K562 (cell line): Measurements from ENCODE around the gene SNTG2. TPM values are rescaled to one million over a fixed set of nuclear protein-coding genes. Genes with fewer than 3 reads are reported as not detected.

ENCODE experiments used
- ATAC-seq: fragments of 200-7000 bp; cut with Tn5 transposase; 3 replicates; pipeline ENCODE4 v1.9.1; 2020; ENCODE audit warnings: moderate library complexity
- BruUV-seq: library from RNA; stranded (reverse); fragments of 400-500 nt; replicated peaks from 2 replicates; lab custom pipeline; 2021; lab: Mats Ljungman, UMichigan
- CTCF ChIA-PET: fragments of 300-600 bp; formaldehyde crosslinking; extraction: SDS; loops from one replicate; lab custom pipeline; 2021; ENCODE audit warnings: low intra/inter-chr PET ratio; lab: Yijun Ruan, JAX
- POLR2A ChIA-PET: fragments of 300-600, 350-650 bp; sonication (Branson Sonifier 250); formaldehyde crosslinking; extraction: SDS; loops from one replicate; lab custom pipeline; 2021; ENCODE audit warnings: antibody characterized with exemption, inconsistent platforms; lab: Yijun Ruan, JAX
- DNase-seq, 4 experiments: peaks; one replicate each; pipeline versions ENCODE4 v3.0.0 to v3.0.0-alpha.2; 2011 to 2018; ENCODE audit warnings: low spot score in 3 of 4, mixed read lengths in 3 of 4; ENCODE audit errors: extremely low read depth in 1 of 4
- FAIRE-seq: peaks from 2 replicates; lab custom pipeline; 2011; peaks lifted over from hg19 to GRCh38; lab: Jason Lieb, UNC
- H2AFZ ChIP-seq: 2 replicates; pipeline ENCODE4 v1.6.0; 2011; ENCODE audit warnings: low read depth, low read length, control low read depth, inconsistent platforms
- H3K27ac ChIP-seq: fragments of 200-600 bp; 3 replicates; pipeline ENCODE4 v1.8.0; 2011; ENCODE audit warnings: low read depth, mild to moderate bottlenecking, control low read depth, inconsistent platforms, low read length, moderate library complexity, mixed read lengths; ENCODE audit errors: extremely low read depth
- H3K27me3 ChIP-seq, 2 experiments: fragments of 300-600 bp in 1 of 2; 2 replicates in 1 of 2; 3 replicates in 1 of 2; pipeline versions ENCODE4 v1.6.0 to v1.8.0; 2011; ENCODE audit warnings: inconsistent platforms in 2 of 2, low read length in 2 of 2, mild to moderate bottlenecking in 1 of 2, mixed read lengths in 1 of 2, moderate library complexity in 1 of 2; ENCODE audit not compliant: control insufficient read depth in 2 of 2, insufficient read depth in 2 of 2
- H3K36me3 ChIP-seq: fragments of 300-600 bp; 3 replicates; pipeline ENCODE4 v1.8.0; 2011; ENCODE audit warnings: mild to moderate bottlenecking, low read length, inconsistent platforms; ENCODE audit not compliant: control insufficient read depth, insufficient read depth
- H3K4me1 ChIP-seq, 2 experiments: fragments of 200-600 bp in 1 of 2; replicated peaks in 1 of 2; 2 replicates in 1 of 2; 3 replicates in 1 of 2; pipeline versions ENCODE4 v1.5.1 to v1.8.0; 2011; ENCODE audit warnings: inconsistent platforms in 2 of 2, low read length in 2 of 2, mild to moderate bottlenecking in 1 of 2, mixed read lengths in 1 of 2, moderate library complexity in 1 of 2; ENCODE audit not compliant: control insufficient read depth in 2 of 2, insufficient read depth in 2 of 2
- H3K4me2 ChIP-seq: 2 replicates; pipeline ENCODE4 v1.6.1; 2011; ENCODE audit warnings: low read length, control low read depth, inconsistent platforms, mixed read lengths; ENCODE audit not compliant: insufficient read depth
- H3K4me3 ChIP-seq: fragments of 200-600 bp; sonication (generic), shearing (Covaris generic); 2 replicates; pipeline ENCODE4 v1.5.1; 2016; ENCODE audit warnings: control low read depth, inconsistent platforms
- H3K79me2 ChIP-seq: fragments of 200-600 bp; 3 replicates; pipeline ENCODE4 v1.8.0; 2011; ENCODE audit warnings: low read length, inconsistent platforms; ENCODE audit not compliant: control insufficient read depth, insufficient read depth
- H3K9ac ChIP-seq, 2 experiments: 2 replicates each; pipeline versions ENCODE4 v1.6.0 to v1.6.1; 2011; ENCODE audit warnings: low read depth in 2 of 2, low read length in 2 of 2, control low read depth in 1 of 2, inconsistent platforms in 1 of 2, mild to moderate bottlenecking in 1 of 2, mixed read lengths in 1 of 2; ENCODE audit not compliant: insufficient read depth in 1 of 2
- H3K9me1 ChIP-seq: one replicate; pipeline ENCODE4 v1.6.0; 2011; ENCODE audit warnings: inconsistent platforms, mild to moderate bottlenecking, low read length, moderate library complexity; ENCODE audit not compliant: control insufficient read depth, insufficient read depth
- H3K9me3 ChIP-seq: replicated peaks from 2 replicates; pipeline ENCODE4 v1.5.1; 2011; ENCODE audit warnings: low read depth, low read length, inconsistent platforms; ENCODE audit not compliant: control insufficient read depth, insufficient read depth
- H4K20me1 ChIP-seq: replicated peaks from 2 replicates; pipeline ENCODE4 v1.6.1; 2011; ENCODE audit warnings: low read length, inconsistent platforms, mixed read lengths; ENCODE audit not compliant: control insufficient read depth, insufficient read depth
- ARHGAP35 ChIP-seq: fragments of 450-650 bp; IDR thresholded peaks from 2 replicates; pipeline ENCODE4 v1.6.1; 2018; ENCODE audit not compliant: partially characterized antibody
- CBFA2T2 ChIP-seq: fragments of 450-650 bp; conservative IDR thresholded peaks from 2 replicates; pipeline ENCODE4 v1.6.1; 2017; ENCODE audit warnings: mild to moderate bottlenecking
- ELK1 ChIP-seq: sonication (generic); formaldehyde crosslinking; IDR thresholded peaks from 2 replicates; pipeline ENCODE4 v1.8.1; 2022; ENCODE audit warnings: missing genetic modification reagents
- ELK3 ChIP-seq: fragments of 450-650 bp; formaldehyde crosslinking; IDR thresholded peaks from 2 replicates; pipeline ENCODE4 v1.4.0; 2020; ENCODE audit warnings: mild to moderate bottlenecking
- HDAC3 ChIP-seq: fragments of 450-650 bp; IDR thresholded peaks from 2 replicates; pipeline ENCODE4 v1.6.1; 2018; ENCODE audit warnings: borderline replicate concordance, mild to moderate bottlenecking, moderate library complexity; ENCODE audit not compliant: partially characterized antibody
- NFATC3 ChIP-seq: fragments of 450-650 bp; IDR thresholded peaks from 2 replicates; pipeline ENCODE4 v1.6.1; 2017; ENCODE audit warnings: mild to moderate bottlenecking
- NR3C1 ChIP-seq: sonication (generic); formaldehyde crosslinking; IDR thresholded peaks from 2 replicates; pipeline ENCODE4 v1.8.1; 2022; ENCODE audit warnings: missing genetic modification reagents
- PHB ChIP-seq: fragments of 250-450 bp; sonication (Bioruptor Pico); IDR thresholded peaks from 2 replicates; pipeline ENCODE4 v1.5.0; 2021
- PRPF4 ChIP-seq: fragments of 200-400 bp; formaldehyde crosslinking; IDR thresholded peaks from one replicate; pipeline ENCODE4 v1.6.1; 2017; ENCODE audit warnings: low read length, low read depth, mild to moderate bottlenecking; ENCODE audit not compliant: insufficient read depth, poor library complexity, severe bottlenecking
- TAF7 ChIP-seq: fragments of 450-650 bp; IDR thresholded peaks from 2 replicates; pipeline ENCODE4 v1.6.1; 2016; ENCODE audit warnings: missing genetic modification characterization, missing compliant biosample characterization
- ZBTB17 ChIP-seq: fragments of 450-650 bp; formaldehyde crosslinking; IDR thresholded peaks from 2 replicates; pipeline ENCODE4 v1.4.0; 2020; ENCODE audit warnings: mild to moderate bottlenecking
- ZNF274 ChIP-seq: IDR thresholded peaks from 2 replicates; pipeline ENCODE4 v1.6.1; 2011; ENCODE audit warnings: low read depth, mild to moderate bottlenecking, low read length, moderate library complexity, borderline replicate concordance
- ZNF407 ChIP-seq: fragments of 450-650 bp; IDR thresholded peaks from 2 replicates; pipeline ENCODE4 v1.6.1; 2016; ENCODE audit warnings: low read depth
- ZNF79 ChIP-seq: fragments of 250-450 bp; sonication (Bioruptor Pico); IDR thresholded peaks from 2 replicates; pipeline ENCODE4 v1.4.0; 2020; ENCODE audit warnings: low read depth, mild to moderate bottlenecking, moderate library complexity
- ZSCAN29 ChIP-seq: fragments of 450-650 bp; IDR thresholded peaks from 2 replicates; pipeline ENCODE4 v1.6.1; 2017
- WGBS: fragments of 100-300 bp; shearing (Covaris generic); methylation state at CpG from one replicate; pipeline ENCODE4 v1.1.6; 2016; ENCODE audit warnings: low coverage, mixed read lengths; ENCODE audit not compliant: insufficient coverage; ENCODE audit errors: missing lambda C conversion rate; 5-methylcytosine and 5-hydroxymethylcytosine counted together
- in situ Hi-C: fragments of 300-500 bp; cut with MboI; formaldehyde crosslinking; loops from 4 replicates; pipeline ENCODE4 v1.15.0; 2018; ENCODE audit warnings: inconsistent platforms, mixed read lengths
- intact Hi-C: fragments of 100-400 bp; cut with micrococcal nuclease; formaldehyde crosslinking; loops from 2 replicates; pipeline ENCODE4 v1.14.2; 2022
- polyA plus RNA-seq, 8 experiments: library from polyadenylated mRNA; depleted of rRNA in 4 of 8; stranded (reverse) in 5 of 8; unstranded in 3 of 8; fragments of >200 nt; fragmentation: Nextera tagmentation in 2 of 8; fragmentation: Illumina TruSeq in 1 of 8; extraction: Ambion mirVana in 2 of 8; extraction: Trizol in 1 of 8; gene quantifications; 2 replicates each; pipeline versions ENCODE4 v1.2.1 to v1.2.3, GENCODE V29; 2011 to 2014; ENCODE audit warnings: inconsistent platforms in 1 of 8, missing spikeins in 1 of 8
- total RNA-seq, 7 experiments: library from RNA; depleted of rRNA in 6 of 7; stranded (reverse); fragments of >200 nt in 6 of 7; fragmentation: Illumina TruSeq in 2 of 7; extraction: Trizol in 2 of 7; gene quantifications; 2 replicates each; pipeline versions ENCODE4 v1.2.1 to v1.2.3, GENCODE V29; 2011 to 2021; ENCODE audit warnings: low replicate concordance in 1 of 7

SNTG2 gene
- total and polyA plus RNA-seq, 9 of the 15 experiments (the other 6 are each of a cell fraction or from before 2014, with no cell fraction given): not detected

DNA sequence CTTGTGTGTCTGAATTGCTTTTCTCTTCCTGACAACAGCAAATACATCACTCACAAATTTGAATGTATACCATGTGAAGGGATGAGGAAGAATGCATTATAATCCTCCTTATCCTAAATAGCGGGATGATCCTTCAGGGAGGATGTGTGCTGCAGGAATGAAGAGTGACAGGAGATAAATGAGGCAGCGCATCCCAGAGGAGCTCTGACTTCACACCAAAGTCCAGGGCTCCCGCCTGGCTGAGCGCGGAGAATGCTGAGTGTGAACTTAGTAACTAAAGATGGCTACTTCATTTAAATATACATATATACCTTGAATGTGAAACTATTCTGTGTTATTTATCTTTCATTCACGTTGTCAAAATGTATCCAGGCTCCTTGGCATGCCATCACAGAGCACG lies 317.4 kb downstream of the SNTG2 start:
- in situ Hi-C loops (no loop called here), intact Hi-C loops (no loop called here)
- no peak overlapping the region for H3K4me2 ChIP-seq
- no peak overlapping the region for H3K9ac ChIP-seq
- H3K4me3 ChIP-seq: no peak overlapping the region
- ChIA-PET CTCF (no interaction called here), POLR2A (no interaction called here)
- no peaks in the 10 kb centered on the region for H3K9me1 ChIP-seq
- TF ChIP-seq PHB (CRISPR knock-in tag): no peak
- no peak for TF ChIP-seq TAF7 (tag)
- no peak for TF ChIP-seq HDAC3
- no peak for TF ChIP-seq ZNF407
- TF ChIP-seq ZBTB17 (CRISPR knock-in tag): no peak
- no peak for TF ChIP-seq ZSCAN29
- no peak for TF ChIP-seq ZNF274
- no peak for TF ChIP-seq ZNF79 (CRISPR knock-in tag)
- TF ChIP-seq ELK3 (CRISPR knock-in tag): no peak
- no peak for TF ChIP-seq CBFA2T2
- no peak for TF ChIP-seq NR3C1
- no peak for TF ChIP-seq NFATC3
- no peak for TF ChIP-seq PRPF4
- no peak for TF ChIP-seq ELK1 (CRISPR knock-in tag)
- TF ChIP-seq ARHGAP35: no peak
- H3K27me3 ChIP-seq: peaks cover 2 to 9% of the 10 kb centered on the region in 2 experiments; a peak in 2 of 5 replicates
- 4% methylated on average over 7 of the region's 7 CpGs for WGBS
- no peak for ATAC-seq
- no peaks in the 10 kb centered on the region for H3K36me3 ChIP-seq
- no peak overlapping the region for H2AFZ ChIP-seq
- no peak overlapping the region for H3K27ac ChIP-seq
- BruUV-seq: no TSS peak
- H3K9me3 ChIP-seq: no peaks in the 10 kb centered on the region
- no peak for FAIRE-seq
- H3K4me1 ChIP-seq: no peaks in the 10 kb centered on the region
- DNase-seq: no peak
- no peaks in the 10 kb centered on the region for H3K79me2 ChIP-seq
- H4K20me1 ChIP-seq: no peaks in the 10 kb centered on the region; the same call in 1 of the 2 replicates
